ENCODE data around the gene KPNA4.

Gene KPNA4

GRCh38 chr3:160478338-160478737, 87.0 kb downstream of the KPNA4 start:
- H3K27ac ChIP-seq (ENCODE audit: low read depth, low read length, poor library complexity, severe bottlenecking) = no peak overlapping the region
- H3F3A ChIP-seq (ENCODE audit: insufficient read depth, low read length) = no peaks in the 10 kb centered on the region
- no peaks in the 10 kb centered on the region for H3K79me2 ChIP-seq (ENCODE audit: insufficient read depth, low read length)
- no peak for TF ChIP-seq EZH2 (IDR thresholded peaks at IDR 0.05; ENCODE audit: borderline replicate concordance, low read length)
- no peaks in the 10 kb centered on the region for H4K20me1 ChIP-seq (ENCODE audit: insufficient read depth, low read length)
- no peak overlapping the region for H2AFZ ChIP-seq (ENCODE audit: low read length)
- no peaks in the 10 kb centered on the region for H3K36me3 ChIP-seq (ENCODE audit: insufficient read depth, low read length)
- H3K4me3 ChIP-seq (ENCODE audit: low read depth, low read length, poor library complexity, severe bottlenecking) = no peak overlapping the region
- H3K9me2 ChIP-seq (ENCODE audit: low read depth, low read length) = no peaks in the 10 kb centered on the region
- no peaks in the 10 kb centered on the region for H3K27me3 ChIP-seq (ENCODE audit: insufficient read depth, low read length)
- H3K9ac ChIP-seq (ENCODE audit: low read length) = no peak overlapping the region
- no peak overlapping the region for H3K4me2 ChIP-seq (ENCODE audit: low read length)
- H3K4me1 ChIP-seq (ENCODE audit: insufficient read depth, low read length, severe bottlenecking) = no peaks in the 10 kb centered on the region
- no peaks in the 10 kb centered on the region for H3K9me3 ChIP-seq (ENCODE audit: low read length)

GRCh38 chr3:160477750-160478149, 87.6 kb downstream of the KPNA4 start:
- Histone ChIP-seq H3K9me3 (ENCODE audit: low read length) (no peaks in the 10 kb centered on the region), H3K79me2 (ENCODE audit: insufficient read depth, low read length) (no peaks in the 10 kb centered on the region), H3K9me2 (ENCODE audit: low read depth, low read length) (no peaks in the 10 kb centered on the region), H2AFZ (ENCODE audit: low read length) (no peak overlapping the region), H3F3A (ENCODE audit: insufficient read depth, low read length) (no peaks in the 10 kb centered on the region), H3K27me3 (ENCODE audit: insufficient read depth, low read length) (no peaks in the 10 kb centered on the region), H3K36me3 (ENCODE audit: insufficient read depth, low read length) (no peaks in the 10 kb centered on the region), H3K4me1 (ENCODE audit: insufficient read depth, low read length, severe bottlenecking) (no peaks in the 10 kb centered on the region), H3K9ac (ENCODE audit: low read length) (no peak overlapping the region), H3K27ac (ENCODE audit: low read depth, low read length, poor library complexity, severe bottlenecking) (no peak overlapping the region), H3K4me2 (ENCODE audit: low read length) (no peak overlapping the region), H3K4me3 (ENCODE audit: low read depth, low read length, poor library complexity, severe bottlenecking) (no peak overlapping the region), H4K20me1 (ENCODE audit: insufficient read depth, low read length) (no peaks in the 10 kb centered on the region)
- TF ChIP-seq CTCF (IDR thresholded peaks at IDR 0.05; ENCODE audit: low read length) = no peak
- no peak for TF ChIP-seq EZH2 (IDR thresholded peaks at IDR 0.05; ENCODE audit: borderline replicate concordance, low read length)

- H3K27ac ChIP-seq (ENCODE audit: low read depth, low read length, poor library complexity, severe bottlenecking) = no peak overlapping the region
These were observed 89.5 kb downstream of the KPNA4 start for GRCh38 chr3:160475884-160476283.

More at GRCh38 chr3:160475884-160476283, 89.5 kb downstream of the KPNA4 start:
- Histone ChIP-seq H4K20me1 (ENCODE audit: insufficient read depth, low read length) (no peaks in the 10 kb centered on the region), H3K36me3 (ENCODE audit: insufficient read depth, low read length) (no peaks in the 10 kb centered on the region), H3K9me2 (ENCODE audit: low read depth, low read length) (no peaks in the 10 kb centered on the region), H3F3A (ENCODE audit: insufficient read depth, low read length) (no peaks in the 10 kb centered on the region), H3K79me2 (ENCODE audit: insufficient read depth, low read length) (no peaks in the 10 kb centered on the region), H3K4me3 (ENCODE audit: low read depth, low read length, poor library complexity, severe bottlenecking) (no peak overlapping the region), H3K4me1 (ENCODE audit: insufficient read depth, low read length, severe bottlenecking) (no peaks in the 10 kb centered on the region), H3K27me3 (ENCODE audit: insufficient read depth, low read length) (no peaks in the 10 kb centered on the region), H3K4me2 (ENCODE audit: low read length) (no peak overlapping the region), H3K9me3 (ENCODE audit: low read length) (0 out of 2 replicates have a peak, but pooled peaks cover 7% of the 10 kb centered on the region), H2AFZ (ENCODE audit: low read length) (no peak overlapping the region), H3K9ac (ENCODE audit: low read length) (no peak overlapping the region)
- no peak for TF ChIP-seq CTCF (IDR thresholded peaks at IDR 0.05; ENCODE audit: low read length)
- TF ChIP-seq EZH2 (IDR thresholded peaks at IDR 0.05; ENCODE audit: borderline replicate concordance, low read length) = no peak

All from OCI-LY1 (cell line).